H9 (cell line): ENCODE results near the gene VAV3. TPM values are rescaled to one million over a fixed set of nuclear protein-coding genes. Genes with fewer than 3 reads are reported as not detected.

ENCODE experiments used
- DNase-seq: peaks from one replicate; pipeline ENCODE4 v3.0.0-alpha.2; 2017
- H2AFZ ChIP-seq: one replicate; pipeline ENCODE4 v1.6.1; 2013; ENCODE audit warnings: mild to moderate bottlenecking, low read length, control low read depth, moderate library complexity
- H2AK5ac ChIP-seq: 2 replicates; pipeline ENCODE4 v1.6.1; 2013; ENCODE audit warnings: low read length, control low read depth, mixed read lengths; ENCODE audit not compliant: insufficient read length
- H2BK120ac ChIP-seq: one replicate; pipeline ENCODE4 v1.6.1; 2013; ENCODE audit warnings: low read depth, mild to moderate bottlenecking, low read length, control low read depth, inconsistent platforms; ENCODE audit not compliant: poor library complexity, severe bottlenecking
- H2BK12ac ChIP-seq: 2 replicates; pipeline ENCODE4 v1.6.1; 2013; ENCODE audit warnings: low read length, control low read depth, mixed read lengths, low read depth; ENCODE audit not compliant: insufficient read length
- H2BK15ac ChIP-seq: 2 replicates; pipeline ENCODE4 v1.6.1; 2013; ENCODE audit warnings: low read depth, low read length, control low read depth
- H2BK20ac ChIP-seq: one replicate; pipeline ENCODE4 v1.6.1; 2013; ENCODE audit warnings: low read depth, mild to moderate bottlenecking, low read length, control low read depth, inconsistent platforms; ENCODE audit not compliant: poor library complexity, severe bottlenecking
- H2BK5ac ChIP-seq: 2 replicates; pipeline ENCODE4 v1.6.1; 2013; ENCODE audit warnings: low read length, control low read depth, mixed read lengths; ENCODE audit not compliant: insufficient read length
- H3K14ac ChIP-seq: 2 replicates; pipeline ENCODE4 v1.6.1; 2013; ENCODE audit warnings: low read length, control low read depth; ENCODE audit not compliant: insufficient read depth
- H3K18ac ChIP-seq: 2 replicates; pipeline ENCODE4 v1.6.1; 2013; ENCODE audit warnings: low read depth, mild to moderate bottlenecking, mixed read lengths, low read length, control low read depth; ENCODE audit not compliant: insufficient read length
- H3K23ac ChIP-seq: 2 replicates; pipeline ENCODE4 v1.6.1; 2013; ENCODE audit warnings: low read length, control low read depth, mixed read lengths, low read depth; ENCODE audit not compliant: insufficient read length
- H3K23me2 ChIP-seq: 2 replicates; pipeline ENCODE4 v1.6.1; 2013; ENCODE audit warnings: low read depth, mild to moderate bottlenecking, mixed read lengths, low read length, control low read depth; ENCODE audit not compliant: insufficient read length, poor library complexity, severe bottlenecking
- H3K27ac ChIP-seq: 2 replicates; pipeline ENCODE4 v1.5.1; 2013; ENCODE audit warnings: low read length, control low read depth, mixed read lengths, low read depth; ENCODE audit not compliant: insufficient read length
- H3K27me3 ChIP-seq: 2 replicates; pipeline ENCODE4 v1.6.1; 2013; ENCODE audit warnings: low read length, control low read depth, inconsistent platforms; ENCODE audit not compliant: insufficient read depth
- H3K4ac ChIP-seq: 2 replicates; pipeline ENCODE4 v1.6.1; 2013; ENCODE audit warnings: low read depth, mild to moderate bottlenecking, control low read depth, inconsistent platforms, low read length, moderate library complexity
- H3K4me1 ChIP-seq: 2 replicates; pipeline ENCODE4 v1.6.1; 2013; ENCODE audit warnings: low read length, control low read depth, inconsistent platforms; ENCODE audit not compliant: insufficient read depth
- H3K4me2 ChIP-seq: 2 replicates; pipeline ENCODE4 v1.6.1; 2013; ENCODE audit warnings: low read length, control low read depth, mixed read lengths; ENCODE audit not compliant: insufficient read length, insufficient read depth
- H3K56ac ChIP-seq: 2 replicates; pipeline ENCODE4 v1.6.1; 2013; ENCODE audit warnings: low read depth, mild to moderate bottlenecking, mixed read lengths, low read length, control low read depth; ENCODE audit not compliant: insufficient read length
- H3K79me1 ChIP-seq: 2 replicates; pipeline ENCODE4 v1.6.1; 2013; ENCODE audit warnings: low read depth, mild to moderate bottlenecking, moderate library complexity, low read length, control low read depth, inconsistent platforms; ENCODE audit not compliant: insufficient read depth, poor library complexity, severe bottlenecking
- H3K79me2 ChIP-seq: 2 replicates; pipeline ENCODE4 v1.6.1; 2013; ENCODE audit warnings: low read length, control low read depth, inconsistent platforms; ENCODE audit not compliant: insufficient read depth
- H3K9ac ChIP-seq: 2 replicates; pipeline ENCODE4 v1.6.1; 2013; ENCODE audit warnings: low read length, control low read depth, mixed read lengths; ENCODE audit not compliant: insufficient read length; ENCODE audit errors: extremely low read depth
- H3K9me3 ChIP-seq: one replicate; pipeline ENCODE4 v1.6.1; 2013; ENCODE audit warnings: low read depth, low read length, inconsistent platforms; ENCODE audit not compliant: control insufficient read depth
- H3T11ph ChIP-seq: one replicate; pipeline ENCODE4 v1.6.1; 2013; ENCODE audit warnings: mild to moderate bottlenecking, low read length, control low read depth, inconsistent platforms
- H4K20me1 ChIP-seq: one replicate; pipeline ENCODE4 v1.6.1; 2013; ENCODE audit not compliant: control insufficient read depth, insufficient read length, insufficient read depth
- H4K5ac ChIP-seq: 2 replicates; pipeline ENCODE4 v1.6.1; 2013; ENCODE audit warnings: low read depth, mild to moderate bottlenecking, mixed read lengths, low read length, control low read depth; ENCODE audit not compliant: insufficient read length
- H4K8ac ChIP-seq: replicated peaks from 2 replicates; pipeline ENCODE4 v1.6.1; 2013; ENCODE audit warnings: low read length, control low read depth, mixed read lengths, low read depth; ENCODE audit not compliant: insufficient read length
- H4K91ac ChIP-seq: 2 replicates; pipeline ENCODE4 v1.6.1; 2013; ENCODE audit warnings: low read depth, mild to moderate bottlenecking, moderate library complexity, mixed read lengths, low read length, control low read depth; ENCODE audit not compliant: insufficient read length
- H3K27ac Mint-ChIP-seq, 3 experiments: 2 replicates in 2 of 3; 3 replicates in 1 of 3; pipeline ENCODE4 v1.8.0; 2020 to 2021; ENCODE audit warnings: mixed read lengths in 3 of 3, mild to moderate bottlenecking in 1 of 3, moderate library complexity in 1 of 3
- H3K27me3 Mint-ChIP-seq: 2 replicates; pipeline ENCODE4 v1.8.0; 2021; ENCODE audit warnings: low read depth, mild to moderate bottlenecking, moderate library complexity, mixed read lengths
- H3K36me3 Mint-ChIP-seq, 3 experiments: 2 replicates in 2 of 3; 3 replicates in 1 of 3; pipeline ENCODE4 v1.8.0; 2020 to 2021; ENCODE audit warnings: low read depth in 3 of 3, mixed read lengths in 3 of 3; ENCODE audit not compliant: insufficient read depth in 1 of 3
- H3K4me1 Mint-ChIP-seq, 2 experiments: 2 replicates each; pipeline ENCODE4 v1.8.0; 2020; ENCODE audit warnings: mixed read lengths in 2 of 2
- H3K4me3 Mint-ChIP-seq, 2 experiments: 2 replicates in 1 of 2; 3 replicates in 1 of 2; pipeline ENCODE4 v1.8.0; 2020 to 2021; ENCODE audit warnings: mild to moderate bottlenecking in 2 of 2, mixed read lengths in 2 of 2, moderate library complexity in 1 of 2
- H3K9me3 Mint-ChIP-seq, 2 experiments: 2 replicates in 1 of 2; 3 replicates in 1 of 2; pipeline ENCODE4 v1.8.0; 2020; ENCODE audit warnings: mild to moderate bottlenecking in 2 of 2, mixed read lengths in 2 of 2, moderate library complexity in 1 of 2
- WGBS: extraction: QIAGEN DNeasy Blood & Tissue Kit; methylation state at CpG from one replicate; pipeline ENCODE4 v1.1.7; 2013; ENCODE audit warnings: missing lambda C conversion rate, low lambda C conversion rate, mixed read lengths; ENCODE audit not compliant: insufficient read length; ENCODE audit errors: extremely low coverage; 5-methylcytosine and 5-hydroxymethylcytosine counted together
- total RNA-seq: library from RNA; stranded (reverse); gene quantifications from 2 replicates; pipeline ENCODE4 v1.2.1, GENCODE V29; 2021
- TF ChIP-seq, protein P1 (sequence below): fragments of 200-600 bp; sonication (generic); conservative IDR thresholded peaks from 3 replicates; pipeline ENCODE4 v1.8.0; 2021; ENCODE audit warnings: antibody characterized with exemption, mild to moderate bottlenecking

The VAV3 gene
- total RNA-seq, 1 experiment from 2014 or later, result 5.1 TPM

- H2BK5ac ChIP-seq, result no peak overlapping the region
- no peak overlapping the region for H2AFZ ChIP-seq
- H3K9me3 Mint-ChIP-seq, result no peaks in the 10 kb centered on the region
- H3K4me2 ChIP-seq, result no peak overlapping the region
- no peak overlapping the region for H4K91ac ChIP-seq
- H3K18ac ChIP-seq, result no peak overlapping the region
- peaks cover 13 to 18% of the 10 kb centered on the region in 2 experiments for H3K4me1 Mint-ChIP-seq
- no peaks in the 10 kb centered on the region for H3K79me2 ChIP-seq
- WGBS, result no CpG with 5 or more reads among the region's 1 CpG
- H2BK120ac ChIP-seq, result no peak overlapping the region
- H3K23ac ChIP-seq, result no peak overlapping the region
- H2BK15ac ChIP-seq, result no peak overlapping the region
- no peak overlapping the region for H3K27ac ChIP-seq
- H2BK20ac ChIP-seq, result no peak overlapping the region
- no peaks in the 10 kb centered on the region for H3K79me1 ChIP-seq
- H4K5ac ChIP-seq, result no peak overlapping the region
- H3K27ac Mint-ChIP-seq, result peak overlapping the region in 2 of 3 experiments; percentile 16 to 45; a peak in 2 of 7 replicates
- H4K8ac ChIP-seq, result no peak overlapping the region
- H3K36me3 Mint-ChIP-seq, result no peaks in the 10 kb centered on the region
- H3K4ac ChIP-seq, result no peak overlapping the region
- no peak overlapping the region for H3K9ac ChIP-seq
- H3K4me1 ChIP-seq, result no peaks in the 10 kb centered on the region; the same call in 1 of the 2 replicates
- no peaks in the 10 kb centered on the region for H3K27me3 Mint-ChIP-seq
- no peak overlapping the region for H2BK12ac ChIP-seq
- no peak overlapping the region for H3K56ac ChIP-seq
- no peak overlapping the region for H2AK5ac ChIP-seq
- DNase-seq, result peak; percentile 36
- TF ChIP-seq, protein P1, sequence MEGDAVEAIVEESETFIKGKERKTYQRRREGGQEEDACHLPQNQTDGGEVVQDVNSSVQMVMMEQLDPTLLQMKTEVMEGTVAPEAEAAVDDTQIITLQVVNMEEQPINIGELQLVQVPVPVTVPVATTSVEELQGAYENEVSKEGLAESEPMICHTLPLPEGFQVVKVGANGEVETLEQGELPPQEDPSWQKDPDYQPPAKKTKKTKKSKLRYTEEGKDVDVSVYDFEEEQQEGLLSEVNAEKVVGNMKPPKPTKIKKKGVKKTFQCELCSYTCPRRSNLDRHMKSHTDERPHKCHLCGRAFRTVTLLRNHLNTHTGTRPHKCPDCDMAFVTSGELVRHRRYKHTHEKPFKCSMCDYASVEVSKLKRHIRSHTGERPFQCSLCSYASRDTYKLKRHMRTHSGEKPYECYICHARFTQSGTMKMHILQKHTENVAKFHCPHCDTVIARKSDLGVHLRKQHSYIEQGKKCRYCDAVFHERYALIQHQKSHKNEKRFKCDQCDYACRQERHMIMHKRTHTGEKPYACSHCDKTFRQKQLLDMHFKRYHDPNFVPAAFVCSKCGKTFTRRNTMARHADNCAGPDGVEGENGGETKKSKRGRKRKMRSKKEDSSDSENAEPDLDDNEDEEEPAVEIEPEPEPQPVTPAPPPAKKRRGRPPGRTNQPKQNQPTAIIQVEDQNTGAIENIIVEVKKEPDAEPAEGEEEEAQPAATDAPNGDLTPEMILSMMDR, result no peak
- H3K9me3 ChIP-seq, result no peaks in the 10 kb centered on the region
- H3K23me2 ChIP-seq, result no peaks in the 10 kb centered on the region
- no peaks in the 10 kb centered on the region for H3K27me3 ChIP-seq
- H4K20me1 ChIP-seq, result no peaks in the 10 kb centered on the region
- no peak overlapping the region for H3K4me3 Mint-ChIP-seq
- H3K14ac ChIP-seq, result no peak overlapping the region
- H3T11ph ChIP-seq, result no peak overlapping the region
Measured at GRCh38 chr1:107689159-107689558, 275.8 kb downstream of the VAV3 start.
